GM19240 (cell line): Measurements from ENCODE around the gene RPS17.
"Not testable (repeated sequence)": the region's sequence is repeated elsewhere in the genome, so short reads cannot be mapped to it uniquely, and the experiment has no call there.

ENCODE experiments used
- DNase-seq: peaks from one replicate; pipeline ENCODE4 v3.0.0; 2011; ENCODE audit warnings: low spot score; ENCODE audit not compliant: insufficient read length

Gene RPS17

DNA sequence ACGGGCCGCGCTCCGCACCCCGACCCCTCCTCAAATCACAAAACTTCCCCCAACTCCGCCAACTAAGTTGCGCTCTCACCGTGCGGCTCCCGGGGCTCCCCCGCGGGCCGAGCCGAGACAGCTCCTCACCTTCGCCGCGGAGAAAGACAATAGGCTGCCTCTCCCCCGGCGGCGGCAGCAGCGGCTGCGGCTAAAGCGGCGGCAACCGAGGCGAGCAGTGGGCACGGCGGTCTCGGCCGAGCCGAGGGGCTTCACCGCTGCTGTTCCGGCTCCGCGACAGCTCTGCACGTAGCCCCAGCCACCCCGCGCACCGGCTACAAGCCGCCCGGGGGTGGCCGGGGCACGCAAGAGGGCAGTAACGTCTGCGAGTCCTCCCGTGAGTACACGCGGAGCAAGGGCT is 26.7 kb downstream of the RPS17 start:
- not testable (repeated sequence) for DNase-seq

DNA sequence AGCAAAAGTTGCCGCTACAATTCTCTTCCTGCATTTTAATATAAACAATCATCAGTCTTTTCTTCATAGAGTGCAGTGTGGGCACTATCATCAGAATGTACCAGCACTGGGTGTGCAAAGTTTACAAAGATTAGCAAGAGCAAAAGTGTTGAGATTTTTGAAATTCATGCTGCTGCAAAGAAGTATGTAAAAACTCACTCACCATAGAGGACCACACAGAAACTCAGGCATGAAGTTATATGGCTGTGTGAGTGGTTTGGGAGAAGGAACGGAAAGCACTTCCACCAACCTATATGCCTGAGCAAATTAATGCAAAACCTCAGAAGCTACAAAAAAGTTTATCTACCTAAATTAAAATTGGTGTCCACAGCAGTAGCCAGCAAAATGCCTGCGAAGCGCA is 32.6 kb downstream of the RPS17 start:
- not testable (repeated sequence) for DNase-seq

DNA sequence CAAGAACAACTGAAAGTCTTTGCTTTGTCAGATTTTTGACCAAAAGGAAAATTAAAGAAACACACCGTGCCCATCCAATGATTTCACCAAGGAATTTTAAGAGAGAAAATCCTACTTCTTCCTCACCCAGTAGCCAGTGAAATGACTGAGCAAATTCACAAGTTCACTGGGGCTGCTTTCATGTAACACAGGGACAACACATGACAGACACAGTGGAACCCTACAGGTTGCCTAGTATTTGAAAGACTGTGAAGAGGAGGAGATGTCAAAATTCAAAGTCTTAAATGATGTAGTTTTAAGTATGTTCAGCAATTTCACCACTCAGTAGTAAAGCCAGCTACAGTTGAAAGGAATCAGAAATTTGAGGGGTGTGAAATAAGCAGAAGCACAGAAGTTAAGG is 33.2 kb downstream of the RPS17 start:
- not testable (repeated sequence) for DNase-seq

DNA sequence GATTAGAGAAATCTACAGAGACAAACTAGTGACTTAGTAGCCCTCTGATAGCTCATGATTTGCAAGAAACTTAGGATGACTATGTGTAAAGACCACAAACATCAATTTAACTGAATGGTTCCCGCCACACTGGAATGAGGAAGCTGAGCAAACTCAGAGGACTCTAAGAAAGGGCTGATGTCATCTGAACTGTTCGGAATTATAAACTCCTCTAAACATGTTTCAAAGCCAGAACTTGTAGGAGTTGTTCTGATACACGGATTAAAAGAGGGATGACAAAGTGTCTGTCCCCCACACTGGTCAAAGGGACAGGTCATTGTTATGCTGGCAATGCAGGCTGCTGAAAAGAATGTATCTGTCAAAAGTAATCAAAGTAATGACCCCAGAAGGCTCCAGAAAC is 34.4 kb downstream of the RPS17 start:
- not testable (repeated sequence) for DNase-seq

DNA sequence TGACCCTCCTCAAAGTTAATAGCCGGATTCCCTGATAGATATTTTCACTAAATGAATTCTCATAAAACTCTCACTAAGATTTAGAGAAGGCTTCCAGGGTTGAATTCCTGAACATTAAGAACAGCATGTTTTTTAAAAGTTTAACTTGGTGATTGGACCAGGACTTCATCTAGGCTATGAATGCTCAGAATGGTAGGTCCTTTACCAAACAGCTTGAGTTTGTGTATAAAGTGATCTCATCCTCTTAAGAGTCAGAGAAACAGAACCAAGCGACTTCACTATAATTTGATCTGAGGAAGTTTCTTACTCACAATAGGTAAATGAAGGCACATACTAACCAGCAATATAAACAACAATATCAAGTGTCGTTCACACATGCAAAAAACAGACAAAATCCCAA is 36.2 kb downstream of the RPS17 start:
- DNase-seq = not testable (repeated sequence)

DNA sequence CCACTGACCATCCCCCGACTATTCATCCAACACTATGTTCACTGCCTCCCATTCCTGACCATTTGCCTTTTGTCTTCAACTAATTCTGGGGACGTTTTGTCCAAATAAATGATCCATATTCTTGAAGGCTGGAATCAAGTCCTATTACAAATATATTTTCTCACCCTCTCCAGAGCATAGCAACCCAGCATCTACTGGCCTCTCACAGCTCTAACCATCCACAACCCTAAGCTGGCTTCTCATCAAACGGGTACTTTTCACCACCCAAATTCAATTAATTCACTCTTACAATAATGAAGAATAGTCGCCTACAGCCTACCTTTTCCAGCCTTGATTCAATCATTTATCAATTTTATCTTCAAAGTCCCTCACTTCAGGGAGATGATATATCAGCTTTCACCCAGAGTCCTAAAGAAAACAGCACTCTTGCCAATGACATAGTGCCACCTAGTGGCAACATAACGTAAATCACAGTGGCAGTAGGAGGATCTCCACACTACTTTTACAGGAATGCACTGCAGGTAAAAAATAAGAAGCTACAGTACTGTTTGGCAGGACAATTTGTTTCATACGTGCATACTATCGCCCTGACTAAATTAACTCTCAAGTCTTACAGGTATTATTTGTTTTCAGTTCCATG is 37.4 kb downstream of the RPS17 start:
- not testable (repeated sequence) for DNase-seq

DNA sequence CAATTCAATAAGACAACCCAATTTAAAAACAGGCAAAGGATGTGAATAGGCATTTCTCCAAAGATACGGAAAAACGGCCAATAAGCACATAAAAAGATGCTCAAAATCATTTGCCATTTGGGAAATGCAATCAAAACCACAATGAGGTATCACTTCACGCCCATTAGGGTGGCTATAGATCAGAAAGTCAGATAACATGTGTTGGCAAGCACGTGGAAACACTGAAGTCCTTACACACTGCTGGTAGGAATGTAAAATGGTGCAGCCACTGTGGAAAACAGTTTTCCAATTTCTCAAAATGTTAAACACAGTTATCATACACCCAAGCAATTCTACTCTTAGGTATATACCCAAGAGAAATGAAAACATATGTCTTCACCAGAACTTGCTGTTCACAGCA is 39.5 kb downstream of the RPS17 start:
- DNase-seq = not testable (repeated sequence)

DNA sequence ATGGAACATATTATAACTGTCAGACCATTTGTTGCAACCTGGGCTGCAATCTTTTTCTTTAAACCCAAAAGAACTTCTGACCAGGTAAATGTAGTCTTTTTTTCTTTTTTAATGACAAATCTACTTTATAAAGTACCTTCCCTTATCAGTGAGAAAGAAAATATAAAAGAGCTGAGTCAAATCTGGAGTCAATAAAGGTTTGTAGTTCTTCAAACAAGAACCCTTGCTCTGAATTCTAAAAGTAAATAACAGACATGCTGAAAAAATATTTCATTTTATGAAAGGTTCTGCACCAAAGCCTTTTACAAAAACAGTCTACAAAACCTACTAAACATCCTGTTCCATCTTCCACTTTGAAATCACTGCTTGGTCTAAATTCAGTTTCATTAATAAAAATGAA is 42.3 kb downstream of the RPS17 start:
- not testable (repeated sequence) for DNase-seq

DNA sequence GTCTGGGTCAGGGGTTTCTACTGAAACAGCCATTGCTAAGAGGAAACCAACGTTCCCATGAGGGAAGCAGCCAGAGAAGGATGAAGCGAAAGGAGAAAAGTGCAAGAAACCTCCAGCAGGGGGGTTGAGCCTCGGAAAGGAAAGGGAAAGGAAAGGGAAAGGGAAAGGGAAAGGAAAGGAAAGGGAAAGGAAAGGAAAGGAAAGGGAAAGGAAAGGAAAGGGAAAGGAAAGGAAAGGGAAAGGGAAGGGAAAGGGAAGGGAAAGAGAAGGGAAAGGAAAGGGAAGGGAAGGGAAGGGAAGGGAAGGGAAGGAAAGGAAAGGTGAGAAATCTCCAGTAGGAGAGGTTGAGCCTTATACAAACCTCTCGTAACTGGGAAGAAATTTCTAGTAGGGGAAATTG is 52.0 kb downstream of the RPS17 start:
- not testable (repeated sequence) for DNase-seq

DNA sequence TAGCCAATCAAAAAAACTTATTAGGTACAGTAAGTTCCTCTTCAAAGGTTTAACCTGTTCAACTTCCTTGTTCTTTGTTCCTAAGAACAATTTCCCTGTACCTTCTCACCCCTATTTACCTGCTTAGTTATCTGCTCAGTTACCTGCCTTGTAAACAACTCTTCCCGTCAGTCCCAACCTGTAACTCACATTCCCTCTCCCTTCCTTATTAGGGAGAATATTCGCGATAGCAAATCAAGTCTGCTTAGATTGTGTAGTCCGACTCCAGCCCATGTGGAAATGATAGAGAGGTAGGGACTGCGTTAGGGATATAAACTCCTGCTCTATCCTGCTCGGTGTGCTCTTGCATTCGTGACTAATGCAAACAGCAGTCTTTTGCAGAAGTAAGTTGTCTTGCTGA is 53.2 kb downstream of the RPS17 start:
- DNase-seq = not testable (repeated sequence)
